Osteoblast (primary cell): ENCODE measurements around the gene ADARB2. TPM values are rescaled to one million over a fixed set of nuclear protein-coding genes. Genes with fewer than 3 reads are reported as not detected.

Experiments used
- DNase-seq: peaks from one replicate; pipeline ENCODE4 v3.0.0; 2011; ENCODE audit warnings: low spot score, mixed read lengths; ENCODE audit not compliant: insufficient read length; ENCODE audit errors: missing footprints
- H2AFZ ChIP-seq: 2 replicates; pipeline ENCODE4 v1.6.0; 2011; ENCODE audit warnings: mild to moderate bottlenecking, low read length
- H3K27ac ChIP-seq: 2 replicates; pipeline ENCODE4 v1.5.1; 2011; ENCODE audit warnings: mild to moderate bottlenecking, low read depth, low read length, moderate library complexity
- H3K27me3 ChIP-seq: 2 replicates; pipeline ENCODE4 v1.6.0; 2012; ENCODE audit warnings: mild to moderate bottlenecking, control low read depth, inconsistent platforms, low read length, moderate library complexity; ENCODE audit not compliant: insufficient read depth
- H3K36me3 ChIP-seq: 2 replicates; pipeline ENCODE4 v1.5.1; 2011; ENCODE audit warnings: mild to moderate bottlenecking, low read length, control low read depth, moderate library complexity; ENCODE audit not compliant: insufficient read depth
- H3K4me1 ChIP-seq: 2 replicates; pipeline ENCODE4 v1.5.1; 2011; ENCODE audit warnings: mild to moderate bottlenecking, low read length, control low read depth, moderate library complexity; ENCODE audit not compliant: insufficient read depth
- H3K4me2 ChIP-seq: 2 replicates; pipeline ENCODE4 v1.6.0; 2011; ENCODE audit warnings: mild to moderate bottlenecking, low read length; ENCODE audit not compliant: insufficient read depth
- H3K4me3 ChIP-seq: fragments of 200-600 bp; sonication (generic); 3 replicates; pipeline ENCODE4 v1.5.1; 2012; ENCODE audit warnings: mild to moderate bottlenecking, low read length, inconsistent platforms; ENCODE audit not compliant: insufficient read depth
- H3K79me2 ChIP-seq: 2 replicates; pipeline ENCODE4 v1.6.0; 2012; ENCODE audit warnings: mild to moderate bottlenecking, low read length, control low read depth, inconsistent platforms; ENCODE audit not compliant: insufficient read depth
- H3K9me3 ChIP-seq: 2 replicates; pipeline ENCODE4 v1.5.1; 2011; ENCODE audit warnings: low read depth, low read length, control low read depth
- H4K20me1 ChIP-seq: 2 replicates; pipeline ENCODE4 v1.6.0; 2012; ENCODE audit warnings: mild to moderate bottlenecking, low read length, control low read depth; ENCODE audit not compliant: insufficient read depth
- total RNA-seq: library from RNA; depleted of rRNA; stranded (reverse); fragments of >200 nt; gene quantifications from 2 replicates; pipeline ENCODE4 v1.2.3, GENCODE V29; 2012
- TF ChIP-seq, protein P1 (sequence below): IDR thresholded peaks from 2 replicates; pipeline ENCODE4 v1.5.1; 2011; ENCODE audit warnings: mild to moderate bottlenecking, low read depth, low read length, moderate library complexity; ENCODE audit errors: extremely low read depth

The ADARB2 gene
- total RNA-seq, 1 donor, result not detected

- Histone ChIP-seq H3K9me3 (no peaks in the 10 kb centered on the region), H3K4me3 (no peak overlapping the region), H3K4me1 (no peaks in the 10 kb centered on the region), H2AFZ (no peak overlapping the region), H3K36me3 (no peaks in the 10 kb centered on the region), H4K20me1 (no peaks in the 10 kb centered on the region), H3K4me2 (no peak overlapping the region), H3K79me2 (no peaks in the 10 kb centered on the region), H3K27me3 (no peaks in the 10 kb centered on the region), H3K27ac (no peak overlapping the region)
- DNase-seq, result peak; percentile 69
- TF ChIP-seq, protein P1, sequence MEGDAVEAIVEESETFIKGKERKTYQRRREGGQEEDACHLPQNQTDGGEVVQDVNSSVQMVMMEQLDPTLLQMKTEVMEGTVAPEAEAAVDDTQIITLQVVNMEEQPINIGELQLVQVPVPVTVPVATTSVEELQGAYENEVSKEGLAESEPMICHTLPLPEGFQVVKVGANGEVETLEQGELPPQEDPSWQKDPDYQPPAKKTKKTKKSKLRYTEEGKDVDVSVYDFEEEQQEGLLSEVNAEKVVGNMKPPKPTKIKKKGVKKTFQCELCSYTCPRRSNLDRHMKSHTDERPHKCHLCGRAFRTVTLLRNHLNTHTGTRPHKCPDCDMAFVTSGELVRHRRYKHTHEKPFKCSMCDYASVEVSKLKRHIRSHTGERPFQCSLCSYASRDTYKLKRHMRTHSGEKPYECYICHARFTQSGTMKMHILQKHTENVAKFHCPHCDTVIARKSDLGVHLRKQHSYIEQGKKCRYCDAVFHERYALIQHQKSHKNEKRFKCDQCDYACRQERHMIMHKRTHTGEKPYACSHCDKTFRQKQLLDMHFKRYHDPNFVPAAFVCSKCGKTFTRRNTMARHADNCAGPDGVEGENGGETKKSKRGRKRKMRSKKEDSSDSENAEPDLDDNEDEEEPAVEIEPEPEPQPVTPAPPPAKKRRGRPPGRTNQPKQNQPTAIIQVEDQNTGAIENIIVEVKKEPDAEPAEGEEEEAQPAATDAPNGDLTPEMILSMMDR, result no peak
Observed at GRCh38 chr10:1157615-1157933, 579.8 kb downstream of the ADARB2 start.

DNA sequence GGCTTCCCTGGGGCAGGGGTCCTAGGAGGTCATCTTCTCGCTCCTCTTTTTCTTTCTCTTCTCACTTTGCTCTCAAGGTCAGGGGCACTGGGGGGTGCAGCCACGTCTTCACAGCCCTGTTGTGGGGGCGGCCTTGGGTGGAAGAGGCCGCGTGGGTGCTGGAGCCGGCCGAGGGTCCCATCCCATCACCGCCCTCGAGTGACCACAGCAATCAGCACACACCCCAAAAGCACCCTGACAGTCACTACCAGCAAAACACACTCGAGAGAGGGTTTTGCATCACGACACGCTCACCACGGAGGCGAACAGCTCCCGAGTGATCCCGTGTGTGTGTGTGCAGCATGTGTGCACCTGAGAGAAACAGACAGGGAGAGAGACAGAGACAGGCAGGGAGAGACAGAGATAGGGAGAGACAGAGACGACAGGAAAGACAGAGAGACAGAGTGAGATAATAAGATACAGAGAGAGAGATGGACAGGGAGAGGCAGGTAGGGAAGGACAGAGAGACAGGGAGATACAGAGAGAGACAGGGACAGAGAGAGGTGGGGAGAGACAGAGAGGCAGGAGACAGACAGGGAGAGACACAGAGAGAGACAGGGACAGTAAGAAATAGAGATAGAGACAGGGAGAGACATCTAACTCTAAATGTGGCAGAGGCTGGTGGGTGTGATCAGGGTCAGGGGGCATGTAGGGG, 580.3 kb downstream of the ADARB2 start:
- no peak overlapping the region for H3K27ac ChIP-seq
- H4K20me1 ChIP-seq, result no peaks in the 10 kb centered on the region
- no peaks in the 10 kb centered on the region for H3K36me3 ChIP-seq
- no peak overlapping the region for H2AFZ ChIP-seq
- no peak overlapping the region for H3K4me2 ChIP-seq
- H3K4me1 ChIP-seq, result no peaks in the 10 kb centered on the region
- H3K27me3 ChIP-seq, result no peaks in the 10 kb centered on the region
- H3K9me3 ChIP-seq, result no peaks in the 10 kb centered on the region
- DNase-seq, result peak; percentile 54
- no peak overlapping the region for H3K4me3 ChIP-seq
- TF ChIP-seq, protein P1, result no peak
- H3K79me2 ChIP-seq, result no peaks in the 10 kb centered on the region

DNA sequence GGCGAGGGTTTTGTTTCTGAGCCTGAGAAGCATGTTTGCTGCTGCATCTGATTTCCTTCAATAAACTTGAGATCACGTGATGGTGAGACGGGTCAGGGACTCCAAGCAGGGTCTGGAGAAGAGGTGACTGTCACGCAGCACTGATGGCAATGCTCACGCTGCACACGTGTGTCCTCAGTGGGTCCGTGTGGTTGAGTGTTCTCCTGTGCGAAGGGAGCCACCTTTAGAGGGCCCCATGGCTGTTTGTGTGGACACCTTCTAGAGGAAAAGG, 580.8 kb downstream of the ADARB2 start:
- H3K27ac ChIP-seq, result no peak overlapping the region
- no peak overlapping the region for H2AFZ ChIP-seq
- peak; percentile 67 for DNase-seq
- no peaks in the 10 kb centered on the region for H3K36me3 ChIP-seq
- H3K4me1 ChIP-seq, result no peaks in the 10 kb centered on the region
- no peaks in the 10 kb centered on the region for H4K20me1 ChIP-seq
- no peaks in the 10 kb centered on the region for H3K79me2 ChIP-seq
- no peak overlapping the region for H3K4me3 ChIP-seq
- no peak overlapping the region for H3K4me2 ChIP-seq
- TF ChIP-seq, protein P1, result no peak
- H3K27me3 ChIP-seq, result no peaks in the 10 kb centered on the region
- no peaks in the 10 kb centered on the region for H3K9me3 ChIP-seq

GRCh38 chr10:1155791-1156615, 581.3 kb downstream of the ADARB2 start:
- Histone ChIP-seq H3K4me2 (no peak overlapping the region), H2AFZ (no peak overlapping the region), H3K36me3 (no peaks in the 10 kb centered on the region), H3K27me3 (no peaks in the 10 kb centered on the region), H3K79me2 (no peaks in the 10 kb centered on the region), H3K4me3 (no peak overlapping the region), H3K4me1 (no peaks in the 10 kb centered on the region), H3K27ac (no peak overlapping the region), H3K9me3 (no peaks in the 10 kb centered on the region), H4K20me1 (no peaks in the 10 kb centered on the region)
- DNase-seq, result peak; percentile 71
- TF ChIP-seq, protein P1, result no peak
